Urothelium cell line (cell line): ENCODE results near the gene CRAT.

Experiments used
- DNase-seq: peaks from one replicate; pipeline ENCODE4 v3.0.0; 2011; ENCODE audit warnings: low spot score, mixed read lengths
- FAIRE-seq: peaks from 2 replicates; lab custom pipeline; 2011; peaks lifted over from hg19 to GRCh38; lab: Jason Lieb, UNC

Gene CRAT

DNA sequence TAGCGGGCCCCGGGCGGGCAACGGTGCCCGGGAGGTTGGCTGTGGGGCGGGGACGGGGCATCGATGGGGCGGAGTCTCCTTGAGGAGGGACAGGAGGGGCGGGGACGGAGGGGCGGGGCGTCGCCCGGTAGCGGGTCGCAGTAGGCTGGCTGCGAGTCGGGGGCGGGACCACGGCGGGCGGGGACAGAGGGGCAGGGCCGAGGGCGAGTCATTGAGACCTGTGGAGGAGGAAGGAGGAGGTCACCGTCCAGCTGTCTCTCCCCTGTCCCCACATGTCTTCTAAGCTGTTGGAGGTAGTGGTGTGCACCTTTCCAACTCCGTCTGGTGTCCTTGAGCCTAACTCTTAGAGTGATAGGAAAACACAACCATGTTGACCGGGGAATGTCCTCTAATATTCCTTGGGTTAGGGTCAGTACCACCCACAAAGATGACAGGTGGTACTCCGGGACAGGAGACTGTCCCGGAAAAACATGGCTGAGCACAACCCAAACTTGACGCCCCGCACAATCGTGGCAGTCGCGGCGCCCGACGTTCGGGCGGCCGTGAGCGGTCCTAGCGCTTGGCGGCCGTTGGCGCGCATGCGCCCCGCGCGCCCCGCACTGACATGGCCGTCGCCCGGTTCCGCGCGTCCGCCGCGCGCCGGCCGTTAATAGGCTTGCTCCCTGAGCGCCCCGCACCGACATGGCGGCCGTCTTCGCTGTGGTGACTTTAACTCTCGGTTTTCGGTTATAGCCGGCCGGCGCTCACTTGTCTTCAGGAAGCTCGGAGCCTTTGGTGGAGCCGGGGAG lies at the start of gene CRAT, which contains the start of gene PTPA:
Gene CRAT (minus strand): TSS at position 54 of the 788 bp plus-strand sequence. CDS start 284 bp downstream, outside the sequence.
Gene PTPA (plus strand): TSS at position 676 of the 788 bp plus-strand sequence. CDS start 186 bp downstream, outside the sequence.
- DNase-seq (peak; percentile 98), FAIRE-seq (no peak)

DNA sequence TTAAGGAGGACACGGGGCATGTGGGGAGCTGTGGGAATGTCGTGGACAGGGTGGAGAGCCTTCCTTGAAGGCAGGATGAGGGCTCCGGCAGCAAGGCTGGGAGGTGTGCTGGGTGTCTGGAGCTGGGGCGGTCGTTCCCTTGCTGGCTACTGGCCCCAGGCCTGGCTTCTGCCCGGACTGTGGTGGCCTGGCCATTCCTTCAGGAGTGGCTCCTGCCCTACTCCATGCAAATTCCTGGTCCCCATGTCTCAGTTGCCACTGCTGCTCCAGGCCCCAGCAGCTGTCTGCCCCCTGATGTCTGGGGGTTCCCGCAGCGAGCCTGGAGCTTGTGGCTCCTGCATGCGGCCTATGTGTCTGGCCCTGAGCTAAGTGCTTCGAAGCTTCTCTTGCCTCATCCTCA lies 45.6 kb upstream of the CRAT start:
- DNase-seq (no peak), FAIRE-seq (no peak)

DNA sequence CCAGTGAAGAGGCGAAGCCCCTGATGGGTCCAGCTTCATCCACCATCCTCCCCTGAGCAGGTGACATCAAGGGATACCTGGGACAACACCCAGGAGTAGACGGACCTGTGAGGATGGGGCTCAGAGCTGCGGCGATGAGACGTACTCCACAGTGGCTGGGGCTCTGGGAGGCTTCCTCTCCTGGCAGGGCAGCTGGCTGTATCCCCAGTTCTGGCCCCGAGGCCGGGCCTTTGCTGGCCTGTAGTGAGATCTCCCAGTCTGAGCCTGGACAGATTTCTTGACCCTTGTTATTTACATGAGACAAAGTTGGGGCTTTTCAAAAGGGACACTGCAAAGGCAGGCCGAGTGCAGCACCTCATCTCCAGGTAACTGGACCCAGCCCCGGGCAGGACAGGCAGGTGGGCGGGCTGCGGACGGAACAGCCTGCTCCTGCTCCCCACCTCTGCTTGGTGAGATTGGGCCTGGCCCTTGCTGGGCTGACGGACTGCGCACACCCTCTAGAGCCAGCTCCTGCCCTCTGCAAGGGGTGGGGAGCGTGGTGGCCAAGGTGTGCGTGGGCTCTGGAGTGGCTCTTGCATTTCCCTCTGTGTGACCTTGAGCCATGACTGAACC lies 44.4 kb upstream of the CRAT start:
- no peak for FAIRE-seq
- no peak for DNase-seq

DNA sequence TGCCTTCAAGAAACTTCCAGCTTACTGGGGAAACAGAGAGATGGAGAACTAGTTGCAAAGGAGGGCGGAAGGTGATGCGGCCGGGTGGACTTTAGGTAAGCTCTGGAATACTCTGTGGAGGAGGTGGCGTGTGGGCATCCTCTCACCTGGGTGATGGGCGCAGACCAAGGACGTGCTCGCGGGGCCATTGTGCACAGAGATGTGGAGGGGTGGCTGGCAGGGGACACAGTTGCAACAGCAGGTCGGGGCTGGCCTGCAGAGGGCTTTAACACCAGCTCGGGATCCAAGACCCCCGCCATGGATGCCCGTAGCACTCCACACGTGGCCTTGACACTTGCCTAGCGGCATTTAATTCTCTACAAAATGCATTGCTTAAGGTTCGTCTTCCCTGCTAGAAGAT lies 40.9 kb upstream of the CRAT start:
- FAIRE-seq (no peak), DNase-seq (no peak)

- FAIRE-seq: no peak
- no peak for DNase-seq
Measured at GRCh38 chr9:129150672-129151211, 40.1 kb upstream of the CRAT start.

DNA sequence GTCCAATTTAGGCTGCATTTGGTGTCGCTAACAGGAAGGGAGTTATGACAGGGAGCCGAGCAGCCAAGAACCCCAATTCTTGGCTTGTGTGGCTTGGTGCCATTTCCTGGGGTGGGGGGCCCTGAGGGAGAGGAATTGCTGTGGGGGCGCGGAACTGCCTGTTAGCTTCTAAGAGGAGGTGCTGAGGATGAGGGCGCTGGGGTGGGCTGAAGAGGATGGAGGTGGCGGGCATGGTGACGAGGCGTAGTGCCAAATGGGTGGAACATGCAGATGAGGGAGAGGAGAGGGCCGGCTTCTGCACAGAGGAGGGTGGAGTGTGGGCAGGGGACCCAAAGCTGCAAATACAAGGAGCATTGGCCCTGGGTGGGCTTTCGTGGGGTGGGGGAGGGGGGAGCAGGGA lies 39.5 kb upstream of the CRAT start:
- FAIRE-seq (no peak), DNase-seq (no peak)

DNA sequence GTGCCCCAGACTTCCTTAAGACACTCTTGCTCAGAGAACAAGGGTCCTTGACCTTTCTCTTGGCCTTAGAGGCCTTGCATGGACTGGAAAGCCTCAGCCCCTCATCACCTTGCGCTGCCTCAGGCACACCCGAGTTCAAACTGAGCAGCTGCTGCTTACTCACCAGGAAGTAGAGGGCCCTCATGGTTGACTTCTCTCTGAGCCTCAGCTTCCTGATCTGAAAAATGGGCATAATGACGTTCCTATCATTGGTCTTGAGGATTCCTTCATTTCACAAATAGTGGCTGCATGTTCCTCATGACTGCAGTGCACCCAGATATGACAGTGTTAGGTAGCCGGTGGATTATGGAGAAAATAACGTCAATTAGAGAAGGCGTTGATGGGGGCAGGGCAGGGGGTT lies 38.8 kb upstream of the CRAT start:
- DNase-seq: no peak
- no peak for FAIRE-seq

DNA sequence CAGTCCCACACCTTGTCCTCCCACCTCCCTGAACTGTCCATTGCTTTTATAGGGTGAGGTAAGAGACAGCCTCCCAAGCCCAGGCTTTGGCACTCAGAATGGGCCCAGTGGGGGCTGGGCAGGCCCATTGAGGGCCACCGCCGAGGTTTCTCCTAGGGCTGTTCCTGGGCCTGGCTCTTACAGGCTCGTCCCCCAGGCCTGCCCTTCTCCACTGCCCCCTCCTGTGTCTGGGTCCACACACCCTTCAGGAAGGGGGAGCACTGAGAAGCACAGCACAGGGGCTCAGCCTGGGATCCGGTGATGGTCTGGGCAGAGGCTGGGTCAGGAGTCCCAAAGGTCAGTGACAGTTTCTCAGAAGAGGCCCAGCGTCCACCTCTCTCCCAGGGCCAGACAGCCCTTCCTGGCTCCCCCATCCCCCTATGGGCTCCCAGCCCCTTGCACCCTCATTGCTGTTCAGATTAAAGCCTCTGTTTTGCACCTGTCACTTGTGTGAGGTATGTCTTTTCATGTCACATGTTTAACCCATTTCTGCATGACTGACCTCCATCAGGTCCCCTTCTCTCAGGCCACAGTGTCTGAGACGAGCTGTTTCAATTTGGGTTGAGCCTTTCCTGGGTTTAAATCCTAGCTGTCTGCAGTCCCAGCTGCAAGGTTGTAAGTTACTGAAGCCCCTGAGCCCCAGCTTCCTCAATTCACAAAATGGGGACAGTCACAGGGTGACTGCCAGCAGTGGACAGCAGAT lies 38.0 kb upstream of the CRAT start:
- no peak for FAIRE-seq

DNA sequence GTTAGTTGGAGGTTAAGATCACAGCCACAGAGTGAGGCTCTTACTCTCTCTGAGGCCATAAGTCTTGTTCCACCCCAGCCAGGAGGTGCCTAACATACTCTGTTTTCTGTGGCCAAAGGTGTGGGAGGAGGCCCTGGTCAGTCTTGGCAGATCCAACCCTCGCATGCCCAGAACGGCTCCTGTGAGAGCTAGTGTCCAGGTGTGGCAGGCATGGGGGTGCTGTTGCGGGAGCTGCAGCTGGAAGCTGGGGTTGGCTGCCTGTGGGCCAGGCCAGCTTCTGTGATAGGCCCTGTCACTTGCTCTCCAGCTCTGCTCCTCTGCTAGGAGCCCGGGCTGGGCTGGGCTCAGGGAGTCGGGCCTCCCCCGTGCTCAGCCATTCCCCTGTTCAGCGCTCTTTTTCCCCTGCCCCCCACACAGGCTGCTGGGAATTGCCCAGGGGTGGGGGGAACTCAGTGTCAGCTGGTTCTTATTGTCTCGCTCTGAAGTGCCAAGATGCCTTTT lies 35.9 kb upstream of the CRAT start:
- no peak for DNase-seq
- FAIRE-seq: no peak

More for the DNA sequence above, 38.0 kb upstream of the CRAT start:
- DNase-seq: no peak

DNA sequence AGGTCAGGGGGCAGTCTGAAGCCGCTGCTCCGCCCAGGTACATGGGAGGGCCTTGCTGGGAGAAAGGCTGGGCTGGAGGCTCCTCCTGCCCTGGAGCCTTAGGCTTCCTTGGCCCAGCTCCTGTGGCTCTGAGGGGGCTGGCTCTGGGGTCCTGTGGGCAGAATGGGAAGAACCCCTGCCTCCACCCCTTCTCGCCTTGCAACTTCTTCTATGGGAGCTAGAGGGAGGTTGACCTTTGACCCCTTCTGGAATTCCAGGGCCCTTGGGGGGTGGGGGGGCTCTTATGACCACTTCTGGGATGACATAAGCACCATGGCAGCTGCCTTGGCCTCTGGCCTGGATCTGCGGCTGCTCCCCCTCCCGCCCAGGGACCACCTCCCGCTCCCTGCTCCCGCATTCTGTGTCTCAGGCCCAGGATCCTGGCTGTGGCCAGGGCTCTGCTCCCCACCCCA lies 35.3 kb upstream of the CRAT start:
- DNase-seq: peak; percentile 63
- no peak for FAIRE-seq

GRCh38 chr9:129145316-129145715 lies 34.7 kb upstream of the CRAT start:
- DNase-seq: no peak
- FAIRE-seq: no peak

- FAIRE-seq (no peak), DNase-seq (peak; percentile 86)
Measured at GRCh38 chr9:129143031-129143927, 32.7 kb upstream of the CRAT start.

DNA sequence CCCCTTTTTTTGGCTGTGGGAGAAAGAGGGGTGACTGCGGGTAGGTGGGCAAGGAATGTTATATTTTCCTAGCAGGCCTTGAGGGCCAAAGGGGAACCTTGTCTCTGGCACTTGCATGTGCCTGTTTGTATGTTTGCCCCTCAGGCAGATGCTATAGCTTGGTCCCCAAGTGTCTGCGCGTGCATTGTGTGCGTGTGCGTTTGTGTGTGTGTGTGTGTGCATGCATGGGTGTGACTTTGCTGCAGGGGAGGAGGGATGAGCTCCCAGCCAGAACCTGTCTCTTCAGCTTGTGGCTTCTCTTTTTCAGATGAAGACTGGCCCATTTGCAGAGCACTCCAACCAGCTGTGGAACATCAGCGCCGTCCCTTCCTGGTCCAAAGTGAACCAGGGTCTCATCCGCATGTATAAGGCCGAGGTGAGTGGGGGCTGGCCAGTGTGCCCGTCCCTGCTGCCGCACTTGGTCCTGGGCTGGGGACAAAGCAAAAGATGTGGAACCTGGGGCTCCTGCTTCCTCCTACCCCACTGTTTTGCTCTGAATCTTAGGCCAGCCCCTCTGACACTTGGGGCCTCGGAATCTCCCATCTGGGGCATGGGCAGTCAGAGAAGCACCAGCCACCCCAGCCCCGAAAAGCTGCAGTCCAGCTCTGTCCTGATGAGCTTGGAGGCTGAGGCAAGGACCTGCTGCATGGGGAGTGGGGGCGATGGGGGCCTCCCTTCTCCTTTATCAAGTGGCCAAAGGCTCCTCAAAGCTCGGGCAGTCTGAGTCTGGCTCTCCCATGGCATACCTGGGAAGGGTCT lies 31.7 kb upstream of the CRAT start:
- DNase-seq: no peak
- FAIRE-seq: no peak

DNA sequence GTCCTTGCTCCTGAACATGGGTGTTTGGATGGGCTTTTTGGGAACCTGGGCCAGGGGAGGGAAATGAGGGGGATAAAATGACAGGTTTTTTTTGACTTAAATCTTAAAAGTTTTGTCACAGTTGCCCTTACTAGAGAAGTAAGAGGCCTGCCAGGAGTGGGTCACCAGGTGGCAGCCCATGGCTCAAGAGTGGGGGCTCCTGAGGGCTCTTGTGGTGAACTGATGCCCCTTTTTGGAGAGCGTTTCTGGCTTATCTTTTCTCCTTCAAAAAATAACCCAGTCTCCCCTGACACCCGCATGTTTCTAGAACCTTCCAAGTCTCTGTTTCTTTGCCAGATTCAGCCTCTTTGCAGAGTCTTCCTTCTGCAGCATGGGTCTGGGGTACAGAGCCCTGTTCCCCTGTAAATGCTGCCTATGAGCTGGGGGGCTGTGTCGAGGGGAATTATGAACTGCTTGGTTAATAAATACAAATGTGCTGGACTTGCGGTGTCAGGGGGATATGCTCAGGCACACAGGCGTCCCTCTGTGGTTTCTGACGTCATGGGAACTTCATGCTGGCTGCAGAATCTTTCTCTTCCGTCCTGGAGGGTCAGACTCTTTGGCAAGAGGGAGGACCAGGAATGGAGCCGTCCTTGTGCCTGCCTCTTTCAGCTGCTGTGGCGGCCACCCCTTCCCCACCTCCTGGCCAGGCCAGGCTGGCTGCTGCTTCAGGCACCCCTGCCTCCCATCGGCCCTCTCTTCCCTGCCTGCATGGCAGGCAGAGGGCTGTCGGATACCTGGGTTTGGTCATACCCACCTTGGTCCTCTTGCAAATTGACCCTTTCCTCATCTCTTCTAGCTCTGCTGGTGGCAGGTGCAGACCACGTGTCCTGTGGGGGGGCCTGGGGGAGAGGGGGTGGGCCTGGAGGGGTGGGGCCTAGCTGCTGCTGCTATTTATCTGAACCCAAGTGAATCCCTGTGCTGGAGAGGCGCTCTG lies 30.8 kb upstream of the CRAT start:
- FAIRE-seq: no peak

DNA sequence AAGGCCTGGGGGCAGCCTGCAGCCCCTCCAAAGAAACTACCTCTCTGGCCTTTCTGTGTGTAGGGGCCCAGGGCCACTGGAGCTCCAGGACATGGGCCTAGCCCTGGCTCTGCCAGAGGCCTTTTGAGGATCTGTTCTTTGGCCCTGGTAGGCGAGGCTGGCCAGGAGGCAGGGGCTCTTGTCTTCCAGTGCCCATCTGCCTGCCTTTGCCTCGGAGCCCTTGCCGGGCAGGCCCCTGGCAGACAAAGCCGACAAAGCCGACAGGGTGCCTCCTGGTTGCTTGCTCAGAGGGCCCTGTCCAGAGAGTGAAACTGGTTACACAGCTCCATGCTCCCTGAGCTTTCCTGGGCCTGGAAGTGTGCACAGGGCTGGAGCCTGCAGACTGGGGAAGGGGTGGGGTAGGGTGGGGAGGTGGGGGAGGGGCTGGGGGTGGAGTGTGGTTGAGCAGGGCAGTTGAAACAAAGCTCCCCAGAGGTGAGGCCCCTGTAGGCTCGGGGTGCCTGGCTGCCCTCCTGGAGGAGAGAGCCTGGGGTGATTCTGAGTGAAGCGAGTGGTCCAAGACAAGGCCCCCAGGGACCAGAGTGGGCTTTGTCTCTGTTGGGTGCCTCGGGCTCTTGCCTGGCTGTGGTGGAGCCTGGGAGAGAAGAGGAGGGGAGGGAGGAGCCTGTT lies 29.9 kb upstream of the CRAT start:
- FAIRE-seq (no peak), DNase-seq (peak; percentile 48)

More for the DNA sequence above, 30.8 kb upstream of the CRAT start:
- DNase-seq: peak; percentile 45

DNA sequence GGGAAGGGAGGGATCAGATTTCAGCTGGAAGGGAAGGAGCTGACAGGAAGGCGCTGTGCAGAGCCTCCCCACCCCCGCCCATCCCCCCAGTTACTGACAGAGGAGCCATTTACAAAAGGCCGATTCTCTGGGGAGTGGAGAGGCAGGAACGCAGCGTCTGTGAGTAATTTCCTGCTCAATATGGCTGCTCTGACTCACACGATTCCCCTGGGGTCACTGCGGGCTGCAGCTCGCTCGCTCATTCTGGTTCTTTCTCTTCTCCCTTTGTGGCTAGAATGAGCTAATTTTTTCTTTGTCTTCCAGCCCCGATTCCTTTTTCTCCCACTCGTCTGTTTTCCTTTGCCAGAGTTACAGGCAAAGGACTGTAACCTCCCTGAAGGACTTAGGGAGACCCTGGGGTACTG lies 29.4 kb upstream of the CRAT start:
- DNase-seq: peak; percentile 94
- no peak for FAIRE-seq

- no peak for FAIRE-seq
- DNase-seq: peak; percentile 79
Measured at GRCh38 chr9:129139233-129139992, 28.8 kb upstream of the CRAT start.
